OCI-LY3 (cell line): ENCODE results near the gene AGRN.

Experiments
- H2AFZ ChIP-seq: fragments of 200-600, 300-600 bp; shearing (Covaris generic); 2 replicates; pipeline ENCODE4 v1.6.0; 2014; ENCODE audit warnings: antibody characterized with exemption, low read depth, low read length
- H3K27ac ChIP-seq: fragments of 200-600, 300-600 bp; sonication (generic); 2 replicates; pipeline ENCODE4 v1.5.1; 2014; ENCODE audit warnings: mild to moderate bottlenecking, low read length, moderate library complexity, mixed read lengths
- H3K27me3 ChIP-seq: fragments of 200-600, 300-600 bp; sonication (generic); 2 replicates; pipeline ENCODE4 v1.6.1; 2014; ENCODE audit warnings: low read depth, low read length, mixed read lengths
- H3K36me3 ChIP-seq: fragments of 200-600, 300-600 bp; sonication (generic); replicated peaks from 2 replicates; pipeline ENCODE3; 2014; ENCODE audit warnings: low read depth, low read length, mixed read lengths
- H3K4me1 ChIP-seq: fragments of 300-600, 200-600 bp; sonication (generic); 2 replicates; pipeline ENCODE4 v1.6.1; 2014; ENCODE audit warnings: low read length, mixed read lengths
- H3K4me2 ChIP-seq: fragments of 200-600, 300-600 bp; sonication (generic); 2 replicates; pipeline ENCODE4 v1.6.1; 2014; ENCODE audit warnings: low read length, mixed read lengths
- H3K4me3 ChIP-seq: fragments of 300-600, 200-600 bp; sonication (generic); 2 replicates; pipeline ENCODE4 v1.5.1; 2014; ENCODE audit warnings: antibody characterized with exemption, mild to moderate bottlenecking, low read length, moderate library complexity
- H3K79me2 ChIP-seq: fragments of 300-600, 200-600 bp; shearing (Covaris generic); 2 replicates; pipeline ENCODE4 v1.6.1; 2014; ENCODE audit warnings: mild to moderate bottlenecking, low read length, mixed read lengths
- H3K9ac ChIP-seq: fragments of 300-600, 200-600 bp; shearing (Covaris generic); 2 replicates; pipeline ENCODE4 v1.6.0; 2014; ENCODE audit warnings: mild to moderate bottlenecking, low read length, moderate library complexity
- H3K9me3 ChIP-seq: fragments of 200-600, 300-600 bp; shearing (Covaris generic); 2 replicates; pipeline ENCODE4 v1.6.1; 2014; ENCODE audit warnings: low read length, mixed read lengths; ENCODE audit not compliant: insufficient read depth
- H4K20me1 ChIP-seq: fragments of 200-600, 300-600 bp; sonication (generic); 2 replicates; pipeline ENCODE4 v1.6.1; 2016; ENCODE audit warnings: low read length, mixed read lengths; ENCODE audit not compliant: insufficient read depth
- CTCF ChIP-seq: fragments of 200-600, 300-600 bp; sonication (generic); IDR thresholded peaks from 2 replicates; pipeline ENCODE4 v1.5.1; 2014; ENCODE audit warnings: antibody characterized with exemption, low read length, low read depth
- EZH2phosphoT487 ChIP-seq: fragments of 200-600 bp; shearing (Covaris generic); IDR thresholded peaks from 2 replicates; pipeline ENCODE4 v1.6.1; 2018; ENCODE audit warnings: antibody characterized with exemption, mixed run types, low read depth

The AGRN gene

GRCh38 chr1:1041873-1042272, 22.0 kb downstream of the AGRN start:
- Histone ChIP-seq H3K9me3 (no peaks in the 10 kb centered on the region), H4K20me1 (peaks cover 6% of the 10 kb centered on the region; the same call in 1 of the 2 replicates), H3K79me2 (no peaks in the 10 kb centered on the region), H3K27ac (no peak overlapping the region), H3K4me1 (peaks cover 17% of the 10 kb centered on the region), H3K9ac (no peak overlapping the region), H2AFZ (no peak overlapping the region), H3K27me3 (peaks cover 8% of the 10 kb centered on the region; the same call in 1 of the 2 replicates), H3K4me2 (no peak overlapping the region), H3K4me3 (no peak overlapping the region), H3K36me3 (no peaks in the 10 kb centered on the region)
- TF ChIP-seq CTCF (no peak), EZH2phosphoT487 (no peak)

GRCh38 chr1:1042835-1043234, 22.9 kb downstream of the AGRN start:
- H3K9ac ChIP-seq, result no peak overlapping the region
- peaks cover 5% of the 10 kb centered on the region; the same call in 1 of the 2 replicates for H3K27me3 ChIP-seq
- H3K36me3 ChIP-seq, result no peaks in the 10 kb centered on the region
- no peaks in the 10 kb centered on the region for H3K79me2 ChIP-seq
- H3K9me3 ChIP-seq, result no peaks in the 10 kb centered on the region
- peaks cover 6% of the 10 kb centered on the region; the same call in 1 of the 2 replicates for H4K20me1 ChIP-seq
- H3K4me1 ChIP-seq, result peaks cover 17% of the 10 kb centered on the region
- no peak overlapping the region for H3K27ac ChIP-seq
- H2AFZ ChIP-seq, result no peak overlapping the region
- no peak overlapping the region for H3K4me2 ChIP-seq
- H3K4me3 ChIP-seq, result no peak overlapping the region
- no peak for TF ChIP-seq CTCF
- no peak for TF ChIP-seq EZH2phosphoT487

- Histone ChIP-seq H3K9ac (no peak overlapping the region), H4K20me1 (peaks cover 2% of the 10 kb centered on the region; the same call in 1 of the 2 replicates), H3K36me3 (no peaks in the 10 kb centered on the region), H3K79me2 (no peaks in the 10 kb centered on the region), H3K4me2 (no peak overlapping the region), H3K27ac (no peak overlapping the region), H3K9me3 (no peaks in the 10 kb centered on the region), H2AFZ (no peak overlapping the region), H3K4me1 (peaks cover 13% of the 10 kb centered on the region), H3K27me3 (peaks cover 2% of the 10 kb centered on the region; the same call in 1 of the 2 replicates), H3K4me3 (no peak overlapping the region)
- TF ChIP-seq EZH2phosphoT487 (no peak), CTCF (no peak)
Observed at GRCh38 chr1:1043411-1043810, 23.5 kb downstream of the AGRN start.

- no peaks in the 10 kb centered on the region for H3K36me3 ChIP-seq
- H4K20me1 ChIP-seq, result no peaks in the 10 kb centered on the region; the same call in 1 of the 2 replicates
- H3K9ac ChIP-seq, result no peak overlapping the region
- H3K27me3 ChIP-seq, result no peaks in the 10 kb centered on the region
- H2AFZ ChIP-seq, result no peak overlapping the region
- H3K4me3 ChIP-seq, result no peak overlapping the region
- H3K9me3 ChIP-seq, result no peaks in the 10 kb centered on the region
- no peaks in the 10 kb centered on the region for H3K79me2 ChIP-seq
- TF ChIP-seq CTCF (no peak), EZH2phosphoT487 (no peak)
- no peak overlapping the region for H3K27ac ChIP-seq
- H3K4me2 ChIP-seq, result no peak overlapping the region
- H3K4me1 ChIP-seq, result peaks cover 8% of the 10 kb centered on the region
Observed at GRCh38 chr1:1043921-1044320, 24.0 kb downstream of the AGRN start.
